GM21737 (cell line): ENCODE data around the gene TTC14.

ENCODE experiments used
- ATAC-seq: cut with Tn5 transposase; IDR thresholded peaks from one replicate; pipeline ENCODE4 v1.9.1; 2021; ENCODE audit warnings: mild to moderate bottlenecking, moderate library complexity; ENCODE audit not compliant: unreplicated experiment

TTC14 gene

GRCh38 chr3:180626844-180627243, 24.9 kb downstream of the TTC14 start:
- peak; percentile 90 for ATAC-seq

GRCh38 chr3:180630371-180630770, 28.4 kb downstream of the TTC14 start:
- ATAC-seq: no peak

- ATAC-seq: no peak
Observed at GRCh38 chr3:180631317-180631716, 29.4 kb downstream of the TTC14 start.

GRCh38 chr3:180633722-180634121, 31.8 kb downstream of the TTC14 start:
- ATAC-seq: no peak

- ATAC-seq: no peak
Observed at GRCh38 chr3:180640987-180641386, 39.0 kb downstream of the TTC14 start.

- no peak for ATAC-seq
Observed at GRCh38 chr3:180646187-180646790, 44.3 kb downstream of the TTC14 start.

GRCh38 chr3:180656406-180656805, 54.4 kb downstream of the TTC14 start:
- ATAC-seq: no peak

GRCh38 chr3:180657094-180657493, 55.1 kb downstream of the TTC14 start:
- no peak for ATAC-seq
